IMR-90 (cell line): ENCODE data around the gene DPYSL3. TPM values are rescaled to one million over a fixed set of nuclear protein-coding genes. Genes with fewer than 3 reads are reported as not detected.

Experiments used
- ATAC-seq: fragments of 200-7000 bp; cut with Tn5 transposase; 2 replicates; pipeline ENCODE4 v1.9.1; 2020; ENCODE audit warnings: low read depth, mild to moderate bottlenecking, moderate library complexity
- BruUV-seq: library from RNA; stranded (reverse); fragments of 400-500 nt; replicated peaks from 2 replicates; lab custom pipeline; 2021; lab: Mats Ljungman, UMichigan
- CTCF ChIA-PET: fragments of 300-600 bp; formaldehyde crosslinking; extraction: SDS; loops from one replicate; lab custom pipeline; 2021; ENCODE audit warnings: antibody characterized with exemption; lab: Yijun Ruan, JAX
- POLR2A ChIA-PET: fragments of 300-600 bp; sonication (Branson Sonifier 250); formaldehyde crosslinking; loops from one replicate; lab custom pipeline; 2022; ENCODE audit warnings: antibody characterized with exemption; ENCODE audit not compliant: unreplicated experiment; lab: Charles Lee
- DNase-seq: peaks from one replicate; pipeline ENCODE4 v3.0.0; 2013
- H2AFZ ChIP-seq: replicated peaks from 2 replicates; pipeline ENCODE3; 2013; ENCODE audit warnings: low read length, mild to moderate bottlenecking; ENCODE audit not compliant: poor library complexity
- H2AK5ac ChIP-seq: 2 replicates; pipeline ENCODE4 v1.6.1; 2013; ENCODE audit warnings: low read depth, low read length, inconsistent platforms
- H2AK9ac ChIP-seq: replicated peaks from 2 replicates; pipeline ENCODE3; 2013; ENCODE audit warnings: mild to moderate bottlenecking, low read depth, low read length, moderate library complexity; ENCODE audit not compliant: poor library complexity
- H2BK120ac ChIP-seq: 2 replicates; pipeline ENCODE4 v1.6.1; 2013; ENCODE audit warnings: low read depth, low read length, inconsistent platforms
- H2BK15ac ChIP-seq: 3 replicates; pipeline ENCODE4 v1.6.1; 2013; ENCODE audit warnings: low read depth, low read length, inconsistent platforms
- H2BK20ac ChIP-seq: 2 replicates; pipeline ENCODE4 v1.6.1; 2013; ENCODE audit warnings: low read depth, mild to moderate bottlenecking, inconsistent platforms, low read length, moderate library complexity
- H2BK5ac ChIP-seq: 2 replicates; pipeline ENCODE4 v1.6.1; 2013; ENCODE audit warnings: mild to moderate bottlenecking, low read depth, low read length, inconsistent platforms; ENCODE audit not compliant: poor library complexity, severe bottlenecking
- H3K14ac ChIP-seq: replicated peaks from 2 replicates; pipeline ENCODE4 v1.6.1; 2013; ENCODE audit warnings: low read depth, low read length, inconsistent platforms
- H3K18ac ChIP-seq: 2 replicates; pipeline ENCODE4 v1.6.1; 2013; ENCODE audit warnings: low read depth, low read length, control low read depth
- H3K23ac ChIP-seq: 2 replicates; pipeline ENCODE4 v1.6.1; 2013; ENCODE audit warnings: low read depth, low read length, inconsistent platforms
- H3K27ac ChIP-seq: 2 replicates; pipeline ENCODE4 v1.5.1; 2013; ENCODE audit warnings: mild to moderate bottlenecking, control low read depth, low read length; ENCODE audit not compliant: insufficient read depth
- H3K27me3 ChIP-seq: 2 replicates; pipeline ENCODE4 v1.6.1; 2013; ENCODE audit warnings: low read length; ENCODE audit not compliant: control insufficient read depth, insufficient read depth
- H3K36me3 ChIP-seq: 2 replicates; pipeline ENCODE4 v1.6.1; 2013; ENCODE audit warnings: low read length, mixed read lengths; ENCODE audit not compliant: control insufficient read depth, insufficient read depth
- H3K4ac ChIP-seq: 2 replicates; pipeline ENCODE4 v1.6.1; 2013; ENCODE audit warnings: low read depth, low read length, inconsistent platforms
- H3K4me1 ChIP-seq: 2 replicates; pipeline ENCODE4 v1.6.1; 2013; ENCODE audit warnings: low read length, mixed read lengths; ENCODE audit not compliant: control insufficient read depth, insufficient read depth
- H3K4me2 ChIP-seq: 2 replicates; pipeline ENCODE4 v1.6.1; 2013; ENCODE audit warnings: low read depth, mild to moderate bottlenecking, control low read depth, low read length, moderate library complexity
- H3K4me3 ChIP-seq: 2 replicates; pipeline ENCODE4 v1.5.1; 2013; ENCODE audit warnings: low read depth, mild to moderate bottlenecking, control low read depth, low read length, moderate library complexity; ENCODE audit not compliant: insufficient read depth
- H3K56ac ChIP-seq: 2 replicates; pipeline ENCODE4 v1.6.1; 2013; ENCODE audit warnings: low read length, inconsistent platforms; ENCODE audit not compliant: insufficient read depth; ENCODE audit errors: extremely low read depth
- H3K79me1 ChIP-seq, 2 experiments: 2 replicates each; pipeline ENCODE4 v1.6.1; 2013; ENCODE audit warnings: low read length in 2 of 2, inconsistent platforms in 1 of 2, low read depth in 1 of 2
- H3K9ac ChIP-seq: 2 replicates; pipeline ENCODE4 v1.6.1; 2013; ENCODE audit warnings: low read depth, low read length, control low read depth
- H3K9me1 ChIP-seq: 2 replicates; pipeline ENCODE4 v1.6.1; 2013; ENCODE audit warnings: low read length, inconsistent platforms; ENCODE audit not compliant: insufficient read depth
- H3K9me3 ChIP-seq: 2 replicates; pipeline ENCODE4 v1.6.1; 2013; ENCODE audit warnings: low read length; ENCODE audit not compliant: control insufficient read depth, insufficient read depth
- H4K20me1 ChIP-seq: 2 replicates; pipeline ENCODE4 v1.6.1; 2013; ENCODE audit warnings: low read length, inconsistent platforms; ENCODE audit not compliant: insufficient read depth
- H4K5ac ChIP-seq: 2 replicates; pipeline ENCODE4 v1.6.1; 2013; ENCODE audit warnings: mild to moderate bottlenecking, low read depth, low read length, control low read depth
- H4K8ac ChIP-seq, 2 experiments: 2 replicates each; pipeline ENCODE4 v1.6.1; 2013; ENCODE audit warnings: low read depth in 2 of 2, low read length in 2 of 2, control low read depth in 1 of 2, inconsistent platforms in 1 of 2
- H4K91ac ChIP-seq: 2 replicates; pipeline ENCODE4 v1.6.1; 2013; ENCODE audit warnings: low read depth, low read length, inconsistent platforms; ENCODE audit not compliant: insufficient read depth
- CEBPB ChIP-seq: IDR thresholded peaks from 2 replicates; pipeline ENCODE4 v1.6.1; 2012; ENCODE audit warnings: low read depth, low read length, improper control_type of control experiment
- FOS ChIP-seq: fragments of 150-350 bp; IDR thresholded peaks from 2 replicates; pipeline ENCODE4 v1.6.1; 2016; ENCODE audit warnings: low read depth, low read length
- MAFK ChIP-seq: IDR thresholded peaks from 2 replicates; pipeline ENCODE4 v1.6.1; 2012; ENCODE audit warnings: low read depth, low read length, improper control_type of control experiment
- MXI1 ChIP-seq: IDR thresholded peaks from 2 replicates; pipeline ENCODE4 v1.6.1; 2012; ENCODE audit warnings: low read depth, mild to moderate bottlenecking, low read length, moderate library complexity, borderline replicate concordance
- NFE2L2 ChIP-seq: fragments of 150-350 bp; IDR thresholded peaks from 2 replicates; pipeline ENCODE4 v1.6.1; 2016; ENCODE audit warnings: low read depth, mild to moderate bottlenecking, low read length
- RCOR1 ChIP-seq: IDR thresholded peaks from 2 replicates; pipeline ENCODE4 v1.6.1; 2012; ENCODE audit warnings: mild to moderate bottlenecking, low read length, improper control_type of control experiment; ENCODE audit not compliant: insufficient replicate concordance
- SMC3 ChIP-seq: fragments of 150-350 bp; IDR thresholded peaks from 2 replicates; pipeline ENCODE4 v1.6.1; 2016; ENCODE audit warnings: low read depth, mild to moderate bottlenecking, antibody characterized with exemption, low read length, moderate library complexity
- WGBS, 2 experiments: methylation state at CpG; one replicate each; pipeline versions ENCODE4 v1.1.5 to v1.1.7; 2013; ENCODE audit warnings: missing lambda C conversion rate in 2 of 2; ENCODE audit not compliant: insufficient read length in 1 of 2; ENCODE audit errors: extremely low coverage in 2 of 2; 5-methylcytosine and 5-hydroxymethylcytosine counted together
- dilution Hi-C: fragments of 300-500 bp; cut with HindIII; formaldehyde crosslinking; loops from one replicate; pipeline ENCODE4 v1.14.3; 2018; ENCODE audit warnings: low sequenced_read_pairs; ENCODE audit not compliant: unreplicated experiment
- in situ Hi-C: fragments of 300-500 bp; cut with MboI; formaldehyde crosslinking; loops from 3 replicates; pipeline ENCODE4 v1.14.3; 2019; ENCODE audit warnings: low sequenced_read_pairs, inconsistent platforms, mixed read lengths
- intact Hi-C: fragments of 100-400 bp; cut with micrococcal nuclease; formaldehyde crosslinking; loops from 2 replicates; pipeline ENCODE4 v1.10.0; 2022
- polyA plus RNA-seq, 3 experiments: library from polyadenylated mRNA; depleted of rRNA; stranded (reverse); fragments of >200 nt; gene quantifications; 2 replicates each; pipeline ENCODE4 v1.2.3, GENCODE V29; 2012; ENCODE audit warnings: low replicate concordance in 1 of 3
- total RNA-seq: library from RNA; depleted of rRNA; stranded (reverse); fragments of >200 nt; gene quantifications from 2 replicates; pipeline ENCODE4 v1.2.3, GENCODE V29; 2012
- TF ChIP-seq, protein P1 (sequence below): fragments of 150-350 bp; IDR thresholded peaks from 2 replicates; pipeline ENCODE4 v1.6.1; 2017; ENCODE audit warnings: mild to moderate bottlenecking, antibody characterized with exemption, low read length, low read depth

Gene DPYSL3
- total and polyA plus RNA-seq, 2 of the 4 experiments (the other 2 are of a cell fraction), result 50.2 to 60.9 TPM

DNA sequence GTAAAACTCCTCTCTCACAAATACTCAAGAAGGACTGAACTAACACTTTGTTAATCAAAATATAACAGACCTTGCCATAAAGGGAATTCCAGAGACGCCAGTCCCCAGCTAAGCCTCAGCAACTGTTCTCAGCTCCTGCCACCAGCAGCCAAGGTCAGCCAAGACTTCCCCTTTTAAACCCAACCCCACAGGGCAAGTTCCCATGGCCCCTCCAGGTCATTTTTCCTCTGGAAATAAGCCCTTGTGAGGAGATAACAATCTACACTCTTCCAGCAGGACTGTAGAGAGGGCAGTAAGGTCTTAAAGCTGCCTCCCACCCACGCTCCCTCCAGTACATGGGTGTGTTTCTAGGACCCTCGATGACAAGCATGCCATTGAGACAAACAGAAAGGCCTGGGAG is 78.3 kb downstream of the DPYSL3 start:
- TF ChIP-seq MAFK (no peak), SMC3 (no peak), NFE2L2 (no peak), MXI1 (no peak), CEBPB (no peak), RCOR1 (no peak), FOS (no peak)
- TF ChIP-seq, protein P1, sequence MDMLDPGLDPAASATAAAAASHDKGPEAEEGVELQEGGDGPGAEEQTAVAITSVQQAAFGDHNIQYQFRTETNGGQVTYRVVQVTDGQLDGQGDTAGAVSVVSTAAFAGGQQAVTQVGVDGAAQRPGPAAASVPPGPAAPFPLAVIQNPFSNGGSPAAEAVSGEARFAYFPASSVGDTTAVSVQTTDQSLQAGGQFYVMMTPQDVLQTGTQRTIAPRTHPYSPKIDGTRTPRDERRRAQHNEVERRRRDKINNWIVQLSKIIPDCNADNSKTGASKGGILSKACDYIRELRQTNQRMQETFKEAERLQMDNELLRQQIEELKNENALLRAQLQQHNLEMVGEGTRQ, result no peak
- DNase-seq, result no peak
- dilution Hi-C loops, result no loop called here
- Histone ChIP-seq H3K18ac (no peak overlapping the region), H2BK120ac (no peak overlapping the region), H4K8ac (no peak overlapping the region), H2AFZ (no peak overlapping the region), H3K23ac (no peak overlapping the region), H3K14ac (no peak overlapping the region), H2BK20ac (no peak overlapping the region), H3K27me3 (no peaks in the 10 kb centered on the region), H3K4me1 (peaks cover 6% of the 10 kb centered on the region), H4K91ac (no peak overlapping the region), H3K27ac (no peak overlapping the region), H3K36me3 (no peaks in the 10 kb centered on the region), H3K9me1 (no peaks in the 10 kb centered on the region; the same call in 1 of the 2 replicates), H2BK5ac (no peak overlapping the region), H3K9me3 (no peaks in the 10 kb centered on the region), H4K20me1 (no peaks in the 10 kb centered on the region; the same call in 1 of the 2 replicates), H3K9ac (no peak overlapping the region), H3K4me3 (no peak overlapping the region), H2AK5ac (no peak overlapping the region), H2AK9ac (no peak overlapping the region), H3K4me2 (no peak overlapping the region), H2BK15ac (no peak overlapping the region), H3K4ac (no peak overlapping the region), H3K79me1 (peaks cover 34 to 52% of the 10 kb centered on the region in 2 experiments), H4K5ac (no peak overlapping the region), H3K56ac (no peak overlapping the region)
- CTCF ChIA-PET, result no interaction called here
- BruUV-seq, result no TSS peak
- WGBS, 2 experiments, result no CpG with 5 or more reads among the region's 3 CpGs
- in situ Hi-C loops, result no loop called here
- POLR2A ChIA-PET, result no interaction called here
- intact Hi-C loops, result no loop called here
- ATAC-seq, result no peak
